GM12878 (cell line): ENCODE data around the gene ZNF43. TPM values are rescaled to one million over a fixed set of nuclear protein-coding genes. Genes with fewer than 3 reads are reported as not detected.

Source experiments
- ATAC-seq: fragments of 200-7000 bp; cut with Tn5 transposase; 3 replicates; pipeline ENCODE4 v1.9.1; 2020; ENCODE audit warnings: mild to moderate bottlenecking, moderate library complexity
- BruUV-seq: library from RNA; stranded (reverse); fragments of 400-500 nt; replicated peaks from 2 replicates; lab custom pipeline; 2021; lab: Mats Ljungman, UMichigan
- CTCF ChIA-PET: fragments of 300-600 bp; sonication (Branson Sonifier 250); formaldehyde crosslinking; extraction: SDS; loops from one replicate; lab custom pipeline; 2021; ENCODE audit warnings: inconsistent platforms; lab: Yijun Ruan, JAX
- POLR2A ChIA-PET: fragments of 350-600 bp; formaldehyde crosslinking; extraction: SDS; loops from one replicate; lab custom pipeline; 2021; ENCODE audit warnings: inconsistent platforms; lab: Charles Lee
- RAD21 ChIA-PET: fragments of 300-600 bp; sonication (Branson Sonifier 250); formaldehyde crosslinking; loops from one replicate; lab custom pipeline; 2023; ENCODE audit warnings: antibody characterized with exemption; ENCODE audit not compliant: unreplicated experiment; lab: Charles Lee
- SMC1A ChIA-PET: fragments of 300-600 bp; sonication (Branson Sonifier 250); formaldehyde crosslinking; loops from one replicate; lab custom pipeline; 2023; ENCODE audit not compliant: unreplicated experiment, uncharacterized antibody; lab: Charles Lee
- DNase-seq: peaks from one replicate; pipeline ENCODE4 v3.0.0-alpha.2; 2011; ENCODE audit warnings: low read depth, low spot score
- FAIRE-seq: peaks from 3 replicates; lab custom pipeline; 2011; peaks lifted over from hg19 to GRCh38; lab: Jason Lieb, UNC
- H2AFZ ChIP-seq: 2 replicates; pipeline ENCODE4 v1.6.0; 2011; ENCODE audit warnings: low read depth, low read length, control low read depth; ENCODE audit not compliant: control insufficient read depth
- H3K27ac ChIP-seq: 2 replicates; pipeline ENCODE4 v1.5.1; 2011; ENCODE audit warnings: control low read depth; ENCODE audit not compliant: control insufficient read depth, insufficient read depth
- H3K27me3 ChIP-seq, 2 experiments: replicated peaks in 1 of 2; 2 replicates each; pipeline versions ENCODE4 v1.6.0 to v1.6.1; 2011; ENCODE audit warnings: low read length in 1 of 2; ENCODE audit not compliant: control insufficient read depth in 2 of 2, insufficient read depth in 2 of 2
- H3K36me3 ChIP-seq, 2 experiments: 2 replicates each; pipeline ENCODE4 v1.5.1; 2011; ENCODE audit warnings: low read length in 1 of 2; ENCODE audit not compliant: control insufficient read depth in 2 of 2, insufficient read depth in 2 of 2
- H3K4me1 ChIP-seq: 2 replicates; pipeline ENCODE4 v1.6.1; 2011; ENCODE audit warnings: mild to moderate bottlenecking, low read length, moderate library complexity, mixed read lengths; ENCODE audit not compliant: control insufficient read depth, insufficient read depth
- H3K4me2 ChIP-seq: 2 replicates; pipeline ENCODE4 v1.6.0; 2011; ENCODE audit warnings: control low read depth; ENCODE audit not compliant: control insufficient read depth, insufficient read depth
- H3K4me3 ChIP-seq: fragments of 200-600 bp; sonication (generic); 2 replicates; pipeline ENCODE4 v1.5.1; 2016
- H3K79me2 ChIP-seq: 2 replicates; pipeline ENCODE4 v1.6.0; 2011; ENCODE audit warnings: low read length; ENCODE audit not compliant: control insufficient read depth, insufficient read depth
- H3K9ac ChIP-seq: 2 replicates; pipeline ENCODE4 v1.8.0; 2011; ENCODE audit warnings: low read length, control low read depth, mixed read lengths; ENCODE audit not compliant: control insufficient read depth, insufficient read depth
- H3K9me3 ChIP-seq: replicated peaks from 3 replicates; pipeline ENCODE4 v1.5.1; 2011; ENCODE audit warnings: mild to moderate bottlenecking, low read length; ENCODE audit not compliant: control insufficient read depth, insufficient read depth
- H4K20me1 ChIP-seq: 2 replicates; pipeline ENCODE4 v1.6.0; 2011; ENCODE audit not compliant: control insufficient read depth, insufficient read depth
- E2F8 ChIP-seq: fragments of 450-650 bp; IDR thresholded peaks from 2 replicates; pipeline ENCODE4 v1.6.1; 2018; ENCODE audit warnings: mild to moderate bottlenecking, low read depth, moderate library complexity; ENCODE audit not compliant: partially characterized antibody
- SUPT20H ChIP-seq: IDR thresholded peaks from 2 replicates; pipeline ENCODE4 v1.6.1; 2011; ENCODE audit warnings: low read depth, mild to moderate bottlenecking, low read length, moderate library complexity, borderline replicate concordance; ENCODE audit not compliant: control insufficient read depth
- WGBS: methylation state at CpG from one replicate; pipeline ENCODE4 v1.1.6; 2016; ENCODE audit warnings: low lambda C conversion rate; ENCODE audit not compliant: insufficient replicate concordance, insufficient coverage; ENCODE audit errors: missing lambda C conversion rate; 5-methylcytosine and 5-hydroxymethylcytosine counted together
- in situ Hi-C: fragments of 300-500 bp; cut with MboI; formaldehyde crosslinking; loops from 9 replicates; pipeline ENCODE4 v1.14.3; 2018; ENCODE audit warnings: mixed read lengths
- intact Hi-C: fragments of 100-400 bp; cut with micrococcal nuclease; formaldehyde crosslinking; loops from one replicate; pipeline ENCODE4 v1.14.2; 2022; ENCODE audit not compliant: unreplicated experiment
- polyA plus RNA-seq, 11 experiments: library from polyadenylated mRNA; depleted of rRNA in 4 of 11; unstranded in 6 of 11; stranded (reverse) in 5 of 11; fragments of >200 nt; fragmentation: Nextera tagmentation in 4 of 11; fragmentation: Illumina TruSeq in 1 of 11; extraction: Ambion mirVana in 4 of 11; extraction: Trizol in 1 of 11; gene quantifications; 1 replicate in 1 of 11; 2 replicates in 10 of 11; pipeline versions ENCODE4 v1.2.1 to v1.2.3, GENCODE V29; 2011 to 2016; ENCODE audit warnings: inconsistent platforms in 2 of 11, missing spikeins in 2 of 11, low read depth in 1 of 11
- total RNA-seq, 4 experiments: library from RNA; depleted of rRNA in 3 of 4; stranded (reverse); fragments of >200 nt in 3 of 4; fragmentation: Illumina TruSeq in 1 of 4; extraction: Trizol in 1 of 4; gene quantifications; 2 replicates each; pipeline versions ENCODE4 v1.2.1 to v1.2.3, GENCODE V29; 2013 to 2021
- TF ChIP-seq, protein P1 (sequence below): IDR thresholded peaks from 2 replicates; pipeline ENCODE4 v1.6.1; 2012; ENCODE audit warnings: improper control_type of control experiment, low read depth, low read length; ENCODE audit not compliant: insufficient replicate concordance

Gene ZNF43
- total and polyA plus RNA-seq, 10 of the 15 experiments (the other 5 are each of a cell fraction or from before 2014, with no cell fraction given): 0.07 to 1.0 (median 0.38) TPM

- Histone ChIP-seq H3K79me2 (no peaks in the 10 kb centered on the region), H3K4me2 (no peak overlapping the region), H2AFZ (no peak overlapping the region), H3K27me3 (no peaks in the 10 kb centered on the region), H3K27ac (no peak overlapping the region), H3K9me3 (peaks cover 4% of the 10 kb centered on the region; the same call in 1 of the 3 replicates), H3K4me1 (no peaks in the 10 kb centered on the region), H4K20me1 (no peaks in the 10 kb centered on the region), H3K4me3 (no peak overlapping the region), H3K9ac (no peak overlapping the region), H3K36me3 (no peaks in the 10 kb centered on the region)
- TF ChIP-seq SUPT20H: no peak
- TF ChIP-seq E2F8: no peak
- TF ChIP-seq, protein P1, sequence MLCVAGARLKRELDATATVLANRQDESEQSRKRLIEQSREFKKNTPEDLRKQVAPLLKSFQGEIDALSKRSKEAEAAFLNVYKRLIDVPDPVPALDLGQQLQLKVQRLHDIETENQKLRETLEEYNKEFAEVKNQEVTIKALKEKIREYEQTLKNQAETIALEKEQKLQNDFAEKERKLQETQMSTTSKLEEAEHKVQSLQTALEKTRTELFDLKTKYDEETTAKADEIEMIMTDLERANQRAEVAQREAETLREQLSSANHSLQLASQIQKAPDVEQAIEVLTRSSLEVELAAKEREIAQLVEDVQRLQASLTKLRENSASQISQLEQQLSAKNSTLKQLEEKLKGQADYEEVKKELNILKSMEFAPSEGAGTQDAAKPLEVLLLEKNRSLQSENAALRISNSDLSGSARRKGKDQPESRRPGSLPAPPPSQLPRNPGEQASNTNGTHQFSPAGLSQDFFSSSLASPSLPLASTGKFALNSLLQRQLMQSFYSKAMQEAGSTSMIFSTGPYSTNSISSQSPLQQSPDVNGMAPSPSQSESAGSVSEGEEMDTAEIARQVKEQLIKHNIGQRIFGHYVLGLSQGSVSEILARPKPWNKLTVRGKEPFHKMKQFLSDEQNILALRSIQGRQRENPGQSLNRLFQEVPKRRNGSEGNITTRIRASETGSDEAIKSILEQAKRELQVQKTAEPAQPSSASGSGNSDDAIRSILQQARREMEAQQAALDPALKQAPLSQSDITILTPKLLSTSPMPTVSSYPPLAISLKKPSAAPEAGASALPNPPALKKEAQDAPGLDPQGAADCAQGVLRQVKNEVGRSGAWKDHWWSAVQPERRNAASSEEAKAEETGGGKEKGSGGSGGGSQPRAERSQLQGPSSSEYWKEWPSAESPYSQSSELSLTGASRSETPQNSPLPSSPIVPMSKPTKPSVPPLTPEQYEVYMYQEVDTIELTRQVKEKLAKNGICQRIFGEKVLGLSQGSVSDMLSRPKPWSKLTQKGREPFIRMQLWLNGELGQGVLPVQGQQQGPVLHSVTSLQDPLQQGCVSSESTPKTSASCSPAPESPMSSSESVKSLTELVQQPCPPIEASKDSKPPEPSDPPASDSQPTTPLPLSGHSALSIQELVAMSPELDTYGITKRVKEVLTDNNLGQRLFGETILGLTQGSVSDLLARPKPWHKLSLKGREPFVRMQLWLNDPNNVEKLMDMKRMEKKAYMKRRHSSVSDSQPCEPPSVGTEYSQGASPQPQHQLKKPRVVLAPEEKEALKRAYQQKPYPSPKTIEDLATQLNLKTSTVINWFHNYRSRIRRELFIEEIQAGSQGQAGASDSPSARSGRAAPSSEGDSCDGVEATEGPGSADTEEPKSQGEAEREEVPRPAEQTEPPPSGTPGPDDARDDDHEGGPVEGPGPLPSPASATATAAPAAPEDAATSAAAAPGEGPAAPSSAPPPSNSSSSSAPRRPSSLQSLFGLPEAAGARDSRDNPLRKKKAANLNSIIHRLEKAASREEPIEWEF: no peak
- ChIA-PET POLR2A (no interaction called here), SMC1A (no interaction called here), RAD21 (no interaction called here), CTCF (no interaction called here)
- in situ Hi-C loops (no loop called here), intact Hi-C loops (no loop called here)
- BruUV-seq: no TSS peak
- ATAC-seq (no peak), DNase-seq (no peak), FAIRE-seq (no peak)
- 13% methylated on average over 1 of the region's 1 CpG for WGBS
Measured at GRCh38 chr19:21841488-21842097, 5.6 kb upstream of the ZNF43 start.
